Hematopoietic multipotent progenitor cell treated with erythropoietin and hydrocortisone succinate and interleukin-3 and kit ligand, for 17 days (in vitro differentiated cells): ENCODE results near the gene ADSS2.
"Not testable (repeated sequence)": the region's sequence is repeated elsewhere in the genome, so short reads cannot be mapped to it uniquely, and the experiment has no call there.

Source experiments
- DNase-seq: peaks from one replicate; pipeline ENCODE4 v3.0.0-alpha.2; 2015; ENCODE audit warnings: low spot score

The ADSS2 gene

GRCh38 chr1:244451539-244451950, at the start of gene ADSS2:
Gene ADSS2, minus strand, starts transcription at chr1:244451909. Its CDS starts 92 bp downstream, at chr1:244451817.
- DNase-seq: no peak

GRCh38 chr1:244500515-244500914, 48.8 kb upstream of the ADSS2 start:
- DNase-seq: not testable (repeated sequence)

- DNase-seq: not testable (repeated sequence)
Observed at GRCh38 chr1:244499484-244499883, 47.8 kb upstream of the ADSS2 start.

GRCh38 chr1:244497805-244498204, 46.1 kb upstream of the ADSS2 start:
- no peak for DNase-seq

GRCh38 chr1:244496186-244496585, 44.5 kb upstream of the ADSS2 start:
- DNase-seq: no peak

- no peak for DNase-seq
Observed at GRCh38 chr1:244494653-244495052, 42.9 kb upstream of the ADSS2 start.

- not testable (repeated sequence) for DNase-seq
Observed at GRCh38 chr1:244484971-244485370, 33.3 kb upstream of the ADSS2 start.

- no peak for DNase-seq
Observed at GRCh38 chr1:244473059-244473605, 21.4 kb upstream of the ADSS2 start.

- DNase-seq: no peak
Observed at GRCh38 chr1:244466724-244467123, 15.0 kb upstream of the ADSS2 start.

- peak; percentile 64 for DNase-seq
Observed at GRCh38 chr1:244461245-244462071, 9.7 kb upstream of the ADSS2 start, which contains the start of gene CATSPERE. Gene CATSPERE, plus strand, starts transcription at chr1:244461273. Its CDS starts 157 bp downstream, at chr1:244461430.

GRCh38 chr1:244460197-244460596, 8.5 kb upstream of the ADSS2 start:
- DNase-seq: no peak

- no peak for DNase-seq
Observed at GRCh38 chr1:244458781-244459180, 7.1 kb upstream of the ADSS2 start.

GRCh38 chr1:244456586-244456985, 4.9 kb upstream of the ADSS2 start:
- no peak for DNase-seq

GRCh38 chr1:244454412-244454811, 2.7 kb upstream of the ADSS2 start:
- DNase-seq: no peak

- DNase-seq: peak; percentile 99
Observed at GRCh38 chr1:244451951-244452795, 464 bp upstream of the ADSS2 start.

- peak; percentile 51 for DNase-seq
Observed at GRCh38 chr1:244450597-244451538, 841 bp downstream of the ADSS2 start.

GRCh38 chr1:244449936-244450508, 1.7 kb downstream of the ADSS2 start:
- DNase-seq: no peak

- DNase-seq: no peak
Observed at GRCh38 chr1:244448279-244449036, 3.3 kb downstream of the ADSS2 start.

- DNase-seq: no peak
Observed at GRCh38 chr1:244447552-244447951, 4.2 kb downstream of the ADSS2 start.

GRCh38 chr1:244447024-244447423, 4.7 kb downstream of the ADSS2 start:
- DNase-seq: no peak
